GM12801 (cell line): ENCODE data around the gene SRSF5.

ENCODE experiments used
- TF ChIP-seq, protein P1 (sequence below): IDR thresholded peaks from one replicate; pipeline ENCODE4 v1.5.1; 2011; ENCODE audit warnings: control low read depth; ENCODE audit not compliant: insufficient read length; ENCODE audit errors: extremely low read depth

SRSF5 gene

DNA sequence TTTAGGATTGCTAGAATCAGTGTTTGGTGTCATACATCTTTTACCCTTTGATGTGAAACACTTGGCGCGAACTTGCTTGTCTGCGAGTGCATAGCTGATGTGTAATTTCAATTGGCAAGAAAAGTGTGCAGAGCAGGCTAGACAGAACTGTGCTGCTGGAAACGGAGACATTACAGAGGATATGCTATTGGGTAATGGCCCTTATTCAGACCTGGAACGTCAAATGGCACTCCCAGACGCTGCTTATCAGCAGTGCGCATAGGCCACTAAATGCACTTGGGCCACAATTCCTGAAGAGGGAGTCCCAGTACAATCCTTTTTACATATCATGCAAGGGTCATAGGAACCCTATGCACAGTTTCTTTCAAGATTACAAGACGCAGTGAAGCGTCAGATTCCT is 45.8 kb downstream of the SRSF5 start:
- TF ChIP-seq, protein P1, sequence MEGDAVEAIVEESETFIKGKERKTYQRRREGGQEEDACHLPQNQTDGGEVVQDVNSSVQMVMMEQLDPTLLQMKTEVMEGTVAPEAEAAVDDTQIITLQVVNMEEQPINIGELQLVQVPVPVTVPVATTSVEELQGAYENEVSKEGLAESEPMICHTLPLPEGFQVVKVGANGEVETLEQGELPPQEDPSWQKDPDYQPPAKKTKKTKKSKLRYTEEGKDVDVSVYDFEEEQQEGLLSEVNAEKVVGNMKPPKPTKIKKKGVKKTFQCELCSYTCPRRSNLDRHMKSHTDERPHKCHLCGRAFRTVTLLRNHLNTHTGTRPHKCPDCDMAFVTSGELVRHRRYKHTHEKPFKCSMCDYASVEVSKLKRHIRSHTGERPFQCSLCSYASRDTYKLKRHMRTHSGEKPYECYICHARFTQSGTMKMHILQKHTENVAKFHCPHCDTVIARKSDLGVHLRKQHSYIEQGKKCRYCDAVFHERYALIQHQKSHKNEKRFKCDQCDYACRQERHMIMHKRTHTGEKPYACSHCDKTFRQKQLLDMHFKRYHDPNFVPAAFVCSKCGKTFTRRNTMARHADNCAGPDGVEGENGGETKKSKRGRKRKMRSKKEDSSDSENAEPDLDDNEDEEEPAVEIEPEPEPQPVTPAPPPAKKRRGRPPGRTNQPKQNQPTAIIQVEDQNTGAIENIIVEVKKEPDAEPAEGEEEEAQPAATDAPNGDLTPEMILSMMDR: no peak

DNA sequence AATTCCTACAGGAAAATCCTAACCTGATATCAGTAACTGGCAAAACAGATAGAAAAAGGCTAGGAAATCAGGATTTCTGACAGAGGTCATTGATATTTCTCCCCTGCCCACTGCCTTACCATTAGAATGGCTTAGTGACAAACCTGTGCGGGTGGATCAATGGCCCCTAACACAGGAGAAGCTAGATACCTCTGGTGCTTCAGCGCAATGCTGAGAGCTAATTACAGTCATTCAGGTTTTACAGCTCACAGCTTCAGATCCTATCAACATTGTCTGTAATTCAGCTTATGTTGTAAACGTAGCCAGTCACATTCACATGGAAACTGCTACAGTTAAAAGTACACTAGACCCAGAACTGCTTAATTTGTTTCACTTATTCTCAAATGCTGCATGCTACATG is 47.5 kb downstream of the SRSF5 start:
- TF ChIP-seq, protein P1: no peak

DNA sequence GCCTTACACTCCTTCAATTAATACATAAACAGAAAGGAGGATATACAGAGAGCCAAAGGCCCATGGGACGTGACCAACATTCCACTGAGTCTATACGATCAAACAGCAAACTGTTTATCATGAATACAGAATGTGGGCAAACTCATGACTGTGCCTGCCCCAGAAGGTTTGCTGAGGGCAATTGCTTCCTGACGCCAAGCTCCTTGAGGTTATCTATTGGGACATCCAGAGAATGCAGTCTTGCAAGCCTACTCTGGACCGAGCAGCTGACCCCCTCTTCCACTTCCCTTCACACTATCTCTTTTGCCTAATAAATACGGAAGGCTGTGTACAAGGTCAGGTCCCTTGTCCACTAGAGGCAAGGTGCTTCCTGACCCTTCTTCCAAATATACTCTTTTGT is 48.6 kb downstream of the SRSF5 start:
- TF ChIP-seq, protein P1: no peak

DNA sequence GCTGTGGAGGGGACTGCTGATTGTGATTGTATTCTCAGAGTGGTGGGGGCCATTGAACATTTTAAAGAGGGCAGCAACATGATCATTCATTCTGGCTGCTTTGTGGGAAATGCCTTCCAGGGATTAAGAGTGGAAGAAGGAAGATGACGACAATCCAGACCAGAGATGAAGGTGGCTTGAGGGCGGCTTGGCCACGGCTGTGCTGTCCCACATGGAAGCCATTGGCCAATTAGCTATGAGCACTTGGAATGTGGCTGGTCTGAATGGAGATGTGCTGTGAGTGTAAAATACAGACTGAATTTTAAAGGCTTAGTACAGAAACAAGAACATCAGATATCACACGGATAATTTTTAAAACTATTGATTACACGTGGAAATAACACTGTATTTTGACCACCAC is 49.3 kb downstream of the SRSF5 start:
- TF ChIP-seq, protein P1: no peak

DNA sequence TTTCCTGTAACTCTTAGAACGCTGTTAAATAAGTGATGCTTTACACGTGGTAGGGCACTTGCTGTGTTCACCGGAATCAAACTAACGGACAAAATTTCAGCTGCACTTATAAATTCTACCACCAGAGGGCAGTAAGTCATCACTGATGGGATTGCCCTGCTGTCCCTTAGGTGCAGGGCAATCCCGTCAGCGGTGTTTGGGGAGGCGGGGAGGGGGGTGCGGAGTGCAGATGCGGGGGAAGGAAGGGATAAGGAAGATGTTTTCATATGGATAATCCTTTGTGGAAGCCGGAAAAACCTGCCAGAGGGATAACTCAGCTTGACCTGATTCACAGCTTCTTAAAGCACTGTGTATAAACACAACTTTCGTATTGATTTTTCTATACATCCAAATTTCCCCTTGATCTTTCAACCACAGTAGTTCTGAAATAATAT is 51.8 kb downstream of the SRSF5 start:
- TF ChIP-seq, protein P1: no peak

DNA sequence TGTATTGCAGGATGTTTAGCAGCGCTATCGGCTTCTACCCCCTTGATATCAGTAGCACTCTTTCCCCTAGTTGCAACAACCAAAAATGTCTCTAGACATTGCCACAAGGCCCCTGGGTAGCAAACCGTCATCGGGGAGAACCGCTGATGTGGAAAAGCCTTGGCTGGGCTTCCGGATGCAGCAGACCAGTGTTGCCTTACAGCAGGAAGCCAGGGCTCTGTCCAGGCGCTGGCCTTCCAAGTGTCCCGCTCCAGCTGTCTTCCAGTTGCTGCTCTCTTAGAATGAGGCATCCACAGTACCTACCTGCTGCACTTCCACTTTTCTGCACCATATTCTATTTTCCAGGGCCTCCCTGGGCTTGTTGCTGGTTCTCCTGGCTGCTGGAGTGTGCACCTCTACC is 52.7 kb downstream of the SRSF5 start:
- TF ChIP-seq, protein P1: no peak

DNA sequence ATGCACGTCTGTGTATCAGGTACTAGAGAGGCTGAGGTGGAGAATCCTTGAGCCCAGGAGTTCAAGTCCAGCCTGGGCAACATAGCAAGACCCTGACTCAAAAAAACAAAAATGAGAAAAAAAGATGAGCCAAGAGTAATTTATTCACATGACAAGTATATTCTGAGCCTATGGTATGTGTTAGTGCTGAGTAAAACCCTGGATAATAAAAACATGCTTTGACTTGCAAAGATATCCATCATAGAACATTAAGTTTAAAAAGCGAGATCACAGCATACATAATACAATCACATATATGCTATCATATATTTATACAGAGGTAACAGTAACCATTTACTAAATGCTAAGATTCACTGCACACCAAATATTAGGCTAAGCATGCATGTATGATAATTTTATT is 54.0 kb downstream of the SRSF5 start:
- TF ChIP-seq, protein P1: no peak
